Measurements from ENCODE around the gene EPHA4.

GRCh38 chr2:221518201-221518934 lies 53.7 kb downstream of the EPHA4 start:
- TF ChIP-seq JUND (IDR thresholded peaks at IDR 0.05) (no peak), CTCF (IDR thresholded peaks at IDR 0.05; ENCODE audit: low read depth, low read length, missing input control) (no peak), MAX (IDR thresholded peaks at IDR 0.05) (no peak), REST (IDR thresholded peaks at IDR 0.05) (no peak), HNF4A (conservative IDR thresholded peaks at IDR 0.05) (no peak), FOXA1 (IDR thresholded peaks at IDR 0.05) (no peak), YY1 (IDR thresholded peaks at IDR 0.05) (no peak), RXRA (IDR thresholded peaks at IDR 0.05) (no peak), ZBTB33 (IDR thresholded peaks at IDR 0.05) (no peak), TAF1 (conservative IDR thresholded peaks at IDR 0.05) (no peak), FOXA2 (IDR thresholded peaks at IDR 0.05) (no peak), GABPA (IDR thresholded peaks at IDR 0.05 in 1 of 2, conservative IDR thresholded peaks at IDR 0.05 in 1 of 2) (no peak), RAD21 (IDR thresholded peaks at IDR 0.05) (no peak), SP1 (IDR thresholded peaks at IDR 0.05) (no peak)

Data from liver (tissue), 3 donors.